IPS-11a (cell line): Measurements from ENCODE around the gene OR4E1.
"Not testable (repeated sequence)": the region's sequence is repeated elsewhere in the genome, so short reads cannot be mapped to it uniquely, and the experiment has no call there.

Experiments used
- H3K4me3 ChIP-seq: one replicate; pipeline ENCODE4 v1.5.1; 2013; ENCODE audit warnings: low read depth, low read length, control low read depth

OR4E1 gene

GRCh38 chr14:21654215-21654614 lies 19.4 kb downstream of the OR4E1 start:
- H3K4me3 ChIP-seq: no peak overlapping the region

GRCh38 chr14:21653331-21653885 lies 20.2 kb downstream of the OR4E1 start, which contains the start of gene OR4E2:
Gene OR4E2 (plus strand): TSS chr14:21653835. CDS start chr14:21665083, 11,248 bp downstream.
- no peak within 1 kb of the TSS for H3K4me3 ChIP-seq

- no peak overlapping the region for H3K4me3 ChIP-seq
Measured at GRCh38 chr14:21652209-21652808, 21.3 kb downstream of the OR4E1 start.

- no peak overlapping the region for H3K4me3 ChIP-seq
Measured at GRCh38 chr14:21647380-21647779, 26.2 kb downstream of the OR4E1 start.

GRCh38 chr14:21643407-21643806 lies 30.2 kb downstream of the OR4E1 start:
- no peak overlapping the region for H3K4me3 ChIP-seq

- no peak overlapping the region for H3K4me3 ChIP-seq
Measured at GRCh38 chr14:21642683-21643082, 30.9 kb downstream of the OR4E1 start.

- no peak within 1 kb of the TSS for H3K4me3 ChIP-seq
Measured at GRCh38 chr14:21634840-21635239, 38.8 kb downstream of the OR4E1 start, which contains the start of gene OR10G2. Gene OR10G2 (minus strand): TSS chr14:21634940. CDS start chr14:21634842, 98 bp downstream.

GRCh38 chr14:21631084-21631483 lies 42.5 kb downstream of the OR4E1 start:
- no peak overlapping the region for H3K4me3 ChIP-seq

GRCh38 chr14:21630503-21630902 lies 43.1 kb downstream of the OR4E1 start:
- not testable (repeated sequence) for H3K4me3 ChIP-seq

GRCh38 chr14:21626491-21627230 lies 47.0 kb downstream of the OR4E1 start:
- H3K4me3 ChIP-seq: no peak overlapping the region
